Skin of body (tissue), 2 donors: ENCODE measurements around the gene MYO9A. TPM values are rescaled to one million over a fixed set of nuclear protein-coding genes. Genes with fewer than 3 reads are reported as not detected.
"Not testable (repeated sequence)": the region's sequence is repeated elsewhere in the genome, so short reads cannot be mapped to it uniquely, and the experiment has no call there.

Source experiments
- DNase-seq: peaks from one replicate; lab custom pipeline; 2025; lab: John Stamatoyannopoulos, UW
- total RNA-seq: library from RNA; depleted of rRNA; stranded (reverse); fragments of >200 nt; gene quantifications from one replicate; pipeline ENCODE4 v1.2.3, GENCODE V29; 2014

MYO9A gene
- total RNA-seq, 1 donor from 2014 or later = 73.8 TPM

DNA sequence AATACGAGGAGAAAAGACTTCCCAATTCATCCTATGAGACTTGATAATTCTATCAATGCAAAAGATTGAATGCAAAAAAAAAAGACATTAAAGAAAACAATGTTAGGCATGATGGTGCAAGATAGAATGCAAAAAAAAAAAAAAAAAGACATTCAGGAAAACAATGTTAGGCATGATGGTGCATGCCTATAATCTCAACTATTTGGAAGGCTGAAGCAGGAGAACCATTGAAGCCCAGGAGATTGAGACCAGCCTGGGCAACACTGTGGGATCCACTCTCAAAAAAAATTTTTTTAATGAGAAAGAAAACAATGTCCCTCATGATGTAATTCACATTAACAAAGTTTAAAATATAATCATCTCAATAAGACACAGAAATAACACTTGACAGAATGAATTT is 75.9 kb downstream of the MYO9A start:
- no peak for DNase-seq

DNA sequence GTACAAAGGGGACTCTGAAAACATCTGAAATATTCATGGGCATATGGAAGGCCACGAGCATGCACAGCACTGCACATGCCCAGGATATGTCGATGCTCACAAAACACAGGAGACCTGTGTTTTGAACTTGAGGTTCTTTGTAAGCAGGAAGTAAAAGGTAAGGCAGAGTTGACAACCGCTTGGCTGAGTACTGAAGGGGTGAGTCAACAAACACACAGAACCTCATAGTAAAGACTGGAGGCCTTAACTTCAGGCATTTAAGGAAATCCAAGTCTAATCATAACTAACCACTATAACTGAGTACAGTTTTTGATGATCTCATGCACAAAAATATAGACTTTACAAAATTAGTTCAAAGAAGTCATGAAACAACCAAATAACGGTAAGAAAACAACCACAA is 80.6 kb downstream of the MYO9A start:
- DNase-seq = no peak

GRCh38 chr15:72034859-72035650 is 82.9 kb downstream of the MYO9A start:
- no peak for DNase-seq

- no peak for DNase-seq
Observed at GRCh38 chr15:72034351-72034750, 83.6 kb downstream of the MYO9A start.

GRCh38 chr15:72033711-72034110 is 84.2 kb downstream of the MYO9A start:
- DNase-seq = no peak

DNA sequence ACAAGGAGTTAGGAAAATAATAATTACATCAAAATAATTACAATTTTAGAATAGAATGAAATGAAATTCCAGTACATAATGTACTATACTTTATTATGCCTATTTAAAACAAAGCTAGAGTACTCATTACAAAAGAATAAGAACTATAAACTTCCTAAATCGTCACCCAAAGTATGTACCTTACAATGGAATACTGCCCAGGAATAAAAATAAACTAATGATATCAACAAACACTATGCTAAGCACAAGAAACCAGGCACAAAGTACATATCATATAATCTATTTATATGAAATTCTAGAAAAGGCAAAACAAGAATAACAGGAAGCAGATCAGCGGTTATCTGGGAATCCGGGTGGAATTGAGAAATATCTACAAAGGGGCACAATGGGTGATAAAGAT is 84.7 kb downstream of the MYO9A start:
- no peak for DNase-seq

DNA sequence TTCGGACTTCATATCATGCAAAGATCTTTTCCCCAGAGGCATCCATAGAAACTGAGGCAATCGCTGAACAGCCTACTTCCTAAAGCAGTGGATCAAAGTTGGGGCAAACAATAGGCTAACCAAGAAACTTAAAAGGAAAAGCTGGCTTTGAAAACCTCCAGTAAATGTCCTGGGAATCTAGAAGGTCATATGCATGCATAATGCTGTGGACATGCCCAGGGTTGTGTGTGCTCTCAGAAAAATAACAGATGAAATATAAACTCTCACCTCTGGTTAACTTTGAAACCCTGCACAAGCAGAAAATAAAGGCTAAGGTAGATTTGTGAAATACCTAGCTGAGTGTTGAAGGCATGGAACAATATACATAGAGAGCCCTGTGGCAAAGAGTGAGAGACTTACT is 96.3 kb downstream of the MYO9A start:
- no peak for DNase-seq

DNA sequence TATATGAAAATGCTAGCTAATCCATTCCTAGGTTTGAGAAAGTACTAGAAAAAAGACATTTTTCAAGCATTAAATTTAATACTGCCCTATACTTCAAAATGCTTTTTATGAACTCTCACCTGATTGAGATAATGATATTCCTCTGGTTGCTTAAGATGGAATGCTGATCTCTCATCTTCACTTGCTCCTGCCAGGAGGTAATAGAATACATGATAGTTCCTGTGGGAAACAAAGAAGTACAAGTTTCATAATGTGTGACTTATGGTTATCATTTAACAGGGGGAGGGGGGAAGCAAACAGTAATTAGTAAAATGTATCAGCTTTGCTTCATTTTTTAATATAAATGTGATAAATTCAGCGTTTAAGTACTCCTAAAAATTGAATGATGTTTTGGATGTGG is 97.2 kb downstream of the MYO9A start:
- DNase-seq = no peak

GRCh38 chr15:72014555-72014954 is 103.4 kb downstream of the MYO9A start:
- DNase-seq = not testable (repeated sequence)

GRCh38 chr15:72013703-72014102 is 104.2 kb downstream of the MYO9A start:
- DNase-seq = no peak

DNA sequence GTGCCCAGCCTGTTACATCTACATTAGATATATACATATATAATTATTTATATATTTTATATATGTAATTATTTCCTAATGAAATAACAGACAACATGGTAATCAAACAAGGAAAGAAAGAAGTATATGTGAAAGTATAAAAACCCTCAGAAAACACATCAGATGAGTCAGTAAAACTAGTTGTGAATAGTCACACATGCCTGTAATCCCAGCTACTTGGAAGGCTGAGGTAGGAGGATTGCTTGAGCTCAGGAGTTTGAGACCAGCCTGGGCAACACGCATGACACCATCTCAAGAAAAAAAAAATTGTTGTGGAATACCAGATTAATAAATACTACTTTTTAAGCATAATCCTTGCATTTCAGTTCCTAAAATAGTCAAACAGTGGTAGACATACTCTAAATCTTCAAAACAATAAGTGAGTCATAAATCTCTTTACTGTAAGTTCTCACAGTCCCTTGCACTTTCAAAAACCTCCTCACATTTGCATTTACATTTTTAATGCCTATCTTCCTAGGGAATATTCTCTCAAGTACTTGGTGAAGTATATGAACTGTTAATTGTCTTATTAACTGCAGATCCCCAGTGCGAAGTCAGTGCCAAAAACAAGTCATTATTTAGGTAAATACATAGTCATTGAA is 106.5 kb downstream of the MYO9A start:
- DNase-seq = no peak

DNA sequence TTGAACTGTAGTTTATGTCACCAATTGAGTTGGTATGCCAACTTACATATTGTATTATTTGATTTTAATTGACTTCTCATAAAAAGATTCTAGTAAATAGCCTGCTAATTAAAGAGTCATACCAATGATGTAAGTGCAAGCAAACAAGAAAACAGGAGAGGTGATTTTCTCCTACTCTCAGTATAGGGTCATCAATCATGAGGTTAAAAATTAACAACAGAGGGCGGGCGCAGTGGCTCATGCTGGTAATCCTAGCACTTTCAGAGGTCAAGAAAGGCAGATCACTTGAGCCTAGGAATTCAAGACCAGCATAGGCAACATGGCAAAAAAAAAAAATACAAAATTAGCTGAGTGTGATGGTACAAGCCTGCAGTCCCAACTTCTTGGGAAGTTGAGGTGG is 108.7 kb downstream of the MYO9A start:
- no peak for DNase-seq

DNA sequence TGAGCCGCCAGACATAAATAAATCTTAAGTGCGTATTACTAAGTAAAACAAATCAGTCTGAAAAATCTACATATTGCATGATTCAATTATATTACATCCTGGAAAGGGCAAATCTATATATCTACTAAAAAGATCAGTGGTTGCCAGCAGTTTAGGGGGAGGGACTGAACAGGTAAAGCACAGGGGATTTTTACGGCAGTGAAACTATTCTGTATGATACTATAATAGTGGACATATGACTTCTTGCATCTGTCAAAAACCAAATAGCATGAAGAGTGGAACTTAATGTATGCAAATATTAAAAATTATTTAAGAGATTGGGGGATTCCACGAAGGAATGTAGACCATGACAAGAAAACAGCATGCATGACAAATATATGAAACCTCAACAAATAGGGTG is 111.6 kb downstream of the MYO9A start:
- DNase-seq = no peak

GRCh38 chr15:72005483-72005882 is 112.5 kb downstream of the MYO9A start:
- no peak for DNase-seq

GRCh38 chr15:71999807-72000206 is 118.1 kb downstream of the MYO9A start:
- no peak for DNase-seq

GRCh38 chr15:71998717-71999116 is 119.2 kb downstream of the MYO9A start:
- DNase-seq = not testable (repeated sequence)

GRCh38 chr15:71997691-71998090 is 120.3 kb downstream of the MYO9A start:
- DNase-seq = no peak

DNA sequence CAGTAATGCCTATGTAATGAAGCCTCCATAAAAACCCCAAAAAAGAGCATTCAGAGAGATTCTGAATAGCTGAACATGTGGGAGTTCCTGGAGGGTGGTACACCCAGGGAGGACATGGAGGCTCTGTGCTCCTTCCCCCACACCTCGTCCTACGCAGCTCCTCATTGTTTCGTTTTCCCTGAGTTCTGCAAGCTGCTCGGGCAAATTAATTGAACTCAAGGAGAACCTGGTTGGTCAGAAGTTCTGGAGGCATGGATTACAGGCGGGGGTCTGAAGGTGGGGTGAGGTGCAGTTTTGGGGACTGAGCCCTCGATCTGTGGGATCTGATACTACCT is 142.2 kb downstream of the MYO9A start:
- no peak for DNase-seq

DNA sequence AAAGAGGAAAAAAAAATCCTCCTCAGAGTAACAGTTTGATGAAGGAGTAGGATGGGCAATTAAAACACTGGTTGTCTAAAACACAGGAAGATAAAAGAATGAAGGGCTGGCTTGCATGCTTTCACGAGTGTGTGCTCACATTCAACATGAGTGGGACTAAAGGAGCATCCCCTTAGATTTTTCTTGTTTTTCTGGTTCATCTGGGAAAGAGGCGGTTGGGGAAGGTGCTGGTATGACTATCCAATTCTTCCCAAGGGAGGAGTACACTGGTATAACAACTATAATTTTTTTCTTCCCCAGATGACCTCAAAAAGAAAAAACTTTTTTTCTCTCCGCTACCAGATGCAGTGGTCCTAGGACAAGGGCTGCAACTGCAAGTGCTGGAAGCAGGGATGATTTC is 143.7 kb downstream of the MYO9A start:
- DNase-seq = no peak

DNA sequence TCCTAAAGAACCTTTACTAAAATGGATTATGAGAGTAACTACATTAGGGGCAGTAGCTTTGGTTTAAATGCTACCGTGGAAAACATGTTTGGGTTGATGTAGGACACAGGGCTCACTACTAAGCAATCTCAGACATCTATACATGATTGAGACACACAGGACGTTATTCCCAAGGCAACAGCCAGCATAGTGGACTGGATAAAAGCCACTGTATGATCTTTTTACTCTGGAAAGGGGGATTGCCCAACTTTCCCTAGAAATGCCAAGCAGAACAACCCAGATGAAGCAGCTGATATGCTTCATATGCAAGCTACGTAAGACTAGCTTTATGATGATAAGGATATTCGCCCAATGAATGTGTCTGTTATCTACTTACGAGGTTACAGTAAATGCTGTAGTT is 144.6 kb downstream of the MYO9A start:
- no peak for DNase-seq

GRCh38 chr15:71971905-71972304 is 146.0 kb downstream of the MYO9A start:
- no peak for DNase-seq

- no peak for DNase-seq
Observed at GRCh38 chr15:71970435-71970834, 147.5 kb downstream of the MYO9A start.

DNA sequence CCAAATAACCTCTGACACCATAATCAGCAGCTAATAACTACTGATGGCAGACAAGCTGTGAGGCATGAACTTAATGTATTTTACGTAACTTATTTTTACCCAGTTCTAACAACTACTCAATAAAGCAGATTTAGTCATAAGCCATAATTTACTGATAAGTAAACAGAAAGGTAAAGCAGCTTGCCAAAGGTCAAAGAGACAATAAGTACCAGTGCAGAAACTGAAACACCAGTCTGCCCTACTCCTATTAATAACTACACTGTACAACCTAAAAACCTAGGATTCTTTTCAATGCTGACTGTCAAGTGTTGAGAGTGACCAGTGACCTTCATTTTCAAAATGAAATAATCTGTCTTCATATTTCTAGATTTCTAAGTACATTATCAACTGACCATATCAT is 155.4 kb downstream of the MYO9A start:
- no peak for DNase-seq
